ENCODE results near the gene CPA3. TPM values are rescaled to one million over a fixed set of nuclear protein-coding genes. Genes with fewer than 3 reads are reported as not detected.

The CPA3 gene
- total and polyA plus RNA-seq, 4 donors = 0.42 to 8.6 (median 1.9) TPM; not detected in 1

DNA sequence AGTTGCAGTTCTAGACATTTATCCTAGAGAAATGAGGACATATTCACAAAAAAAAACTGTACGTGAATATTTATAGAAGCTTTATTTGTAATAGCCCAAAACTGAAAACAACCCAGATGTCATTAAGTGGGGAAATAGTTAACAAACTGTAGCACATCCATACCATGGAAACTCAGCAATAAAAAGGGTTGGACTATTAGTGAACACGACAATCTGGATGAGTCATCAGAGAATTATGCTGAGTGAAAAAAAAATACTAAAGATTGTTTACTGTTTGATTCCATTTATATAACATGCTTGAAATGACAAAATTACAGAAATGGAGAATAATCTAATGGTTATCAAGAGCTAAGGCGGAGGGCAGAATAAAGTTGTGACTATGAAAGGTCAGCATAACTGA, 59.5 kb downstream of the CPA3 start:
- Histone ChIP-seq H3K9ac (ENCODE audit: low read depth in 1 of 2, low read length in 2 of 2) (no peak overlapping the region), H3K27me3 (ENCODE audit: control insufficient read depth in 4 of 4, insufficient read depth in 4 of 4, low read length in 3 of 4) (peaks cover 0 to 6% (median 0%) of the 10 kb centered on the region in 4 donors), H3K27ac (ENCODE audit: low read depth in 1 of 2, low read length in 2 of 2) (no peak overlapping the region), H3K4me3 (ENCODE audit: low read depth in 1 of 3, low read length in 3 of 3) (no peak overlapping the region), H3K9me3 (ENCODE audit: control insufficient read depth in 4 of 4, low read length in 3 of 4) (peaks cover 0 to 4% (median 3%) of the 10 kb centered on the region in 4 donors), H3K36me3 (ENCODE audit: control insufficient read depth in 4 of 4, insufficient read depth in 3 of 4, low read depth in 1 of 4, low read length in 3 of 4) (no peaks in the 10 kb centered on the region), H3K4me1 (ENCODE audit: control insufficient read depth in 4 of 4, insufficient read depth in 4 of 4, low read length in 3 of 4) (no peaks in the 10 kb centered on the region)
- TF ChIP-seq TAF1 (conservative IDR thresholded peaks at IDR 0.05) = no peak
- TF ChIP-seq HNF4G (IDR thresholded peaks at IDR 0.05) = no peak
- TF ChIP-seq SP1 (IDR thresholded peaks at IDR 0.05) = no peak
- TF ChIP-seq EGR1 (IDR thresholded peaks at IDR 0.05; ENCODE audit: low read depth in 2 of 2) = no peak
- no peak for TF ChIP-seq GABPA (IDR thresholded peaks at IDR 0.05 in 1 of 2, conservative IDR thresholded peaks at IDR 0.05 in 1 of 2)
- TF ChIP-seq FOXA2 (IDR thresholded peaks at IDR 0.05) = no peak
- TF ChIP-seq, protein P1, sequence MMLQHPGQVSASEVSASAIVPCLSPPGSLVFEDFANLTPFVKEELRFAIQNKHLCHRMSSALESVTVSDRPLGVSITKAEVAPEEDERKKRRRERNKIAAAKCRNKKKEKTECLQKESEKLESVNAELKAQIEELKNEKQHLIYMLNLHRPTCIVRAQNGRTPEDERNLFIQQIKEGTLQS (IDR thresholded peaks at IDR 0.05) = no peak
- no peak for TF ChIP-seq JUND (IDR thresholded peaks at IDR 0.05)
- no peak for TF ChIP-seq FOXA1 (IDR thresholded peaks at IDR 0.05)
- TF ChIP-seq NR2F2 (IDR thresholded peaks at IDR 0.05) = no peak
- TF ChIP-seq, protein P2, sequence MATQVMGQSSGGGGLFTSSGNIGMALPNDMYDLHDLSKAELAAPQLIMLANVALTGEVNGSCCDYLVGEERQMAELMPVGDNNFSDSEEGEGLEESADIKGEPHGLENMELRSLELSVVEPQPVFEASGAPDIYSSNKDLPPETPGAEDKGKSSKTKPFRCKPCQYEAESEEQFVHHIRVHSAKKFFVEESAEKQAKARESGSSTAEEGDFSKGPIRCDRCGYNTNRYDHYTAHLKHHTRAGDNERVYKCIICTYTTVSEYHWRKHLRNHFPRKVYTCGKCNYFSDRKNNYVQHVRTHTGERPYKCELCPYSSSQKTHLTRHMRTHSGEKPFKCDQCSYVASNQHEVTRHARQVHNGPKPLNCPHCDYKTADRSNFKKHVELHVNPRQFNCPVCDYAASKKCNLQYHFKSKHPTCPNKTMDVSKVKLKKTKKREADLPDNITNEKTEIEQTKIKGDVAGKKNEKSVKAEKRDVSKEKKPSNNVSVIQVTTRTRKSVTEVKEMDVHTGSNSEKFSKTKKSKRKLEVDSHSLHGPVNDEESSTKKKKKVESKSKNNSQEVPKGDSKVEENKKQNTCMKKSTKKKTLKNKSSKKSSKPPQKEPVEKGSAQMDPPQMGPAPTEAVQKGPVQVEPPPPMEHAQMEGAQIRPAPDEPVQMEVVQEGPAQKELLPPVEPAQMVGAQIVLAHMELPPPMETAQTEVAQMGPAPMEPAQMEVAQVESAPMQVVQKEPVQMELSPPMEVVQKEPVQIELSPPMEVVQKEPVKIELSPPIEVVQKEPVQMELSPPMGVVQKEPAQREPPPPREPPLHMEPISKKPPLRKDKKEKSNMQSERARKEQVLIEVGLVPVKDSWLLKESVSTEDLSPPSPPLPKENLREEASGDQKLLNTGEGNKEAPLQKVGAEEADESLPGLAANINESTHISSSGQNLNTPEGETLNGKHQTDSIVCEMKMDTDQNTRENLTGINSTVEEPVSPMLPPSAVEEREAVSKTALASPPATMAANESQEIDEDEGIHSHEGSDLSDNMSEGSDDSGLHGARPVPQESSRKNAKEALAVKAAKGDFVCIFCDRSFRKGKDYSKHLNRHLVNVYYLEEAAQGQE (IDR thresholded peaks at IDR 0.05) = no peak
- no peak for TF ChIP-seq RAD21 (IDR thresholded peaks at IDR 0.05)
- TF ChIP-seq RXRA (IDR thresholded peaks at IDR 0.05) = no peak
- TF ChIP-seq, protein P3, sequence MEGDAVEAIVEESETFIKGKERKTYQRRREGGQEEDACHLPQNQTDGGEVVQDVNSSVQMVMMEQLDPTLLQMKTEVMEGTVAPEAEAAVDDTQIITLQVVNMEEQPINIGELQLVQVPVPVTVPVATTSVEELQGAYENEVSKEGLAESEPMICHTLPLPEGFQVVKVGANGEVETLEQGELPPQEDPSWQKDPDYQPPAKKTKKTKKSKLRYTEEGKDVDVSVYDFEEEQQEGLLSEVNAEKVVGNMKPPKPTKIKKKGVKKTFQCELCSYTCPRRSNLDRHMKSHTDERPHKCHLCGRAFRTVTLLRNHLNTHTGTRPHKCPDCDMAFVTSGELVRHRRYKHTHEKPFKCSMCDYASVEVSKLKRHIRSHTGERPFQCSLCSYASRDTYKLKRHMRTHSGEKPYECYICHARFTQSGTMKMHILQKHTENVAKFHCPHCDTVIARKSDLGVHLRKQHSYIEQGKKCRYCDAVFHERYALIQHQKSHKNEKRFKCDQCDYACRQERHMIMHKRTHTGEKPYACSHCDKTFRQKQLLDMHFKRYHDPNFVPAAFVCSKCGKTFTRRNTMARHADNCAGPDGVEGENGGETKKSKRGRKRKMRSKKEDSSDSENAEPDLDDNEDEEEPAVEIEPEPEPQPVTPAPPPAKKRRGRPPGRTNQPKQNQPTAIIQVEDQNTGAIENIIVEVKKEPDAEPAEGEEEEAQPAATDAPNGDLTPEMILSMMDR (IDR thresholded peaks at IDR 0.05; ENCODE audit: low read depth, low read length, missing input control) = no peak
- no peak for TF ChIP-seq HNF4A (conservative IDR thresholded peaks at IDR 0.05)
- no peak for TF ChIP-seq YY1 (IDR thresholded peaks at IDR 0.05)
- TF ChIP-seq, protein P4, sequence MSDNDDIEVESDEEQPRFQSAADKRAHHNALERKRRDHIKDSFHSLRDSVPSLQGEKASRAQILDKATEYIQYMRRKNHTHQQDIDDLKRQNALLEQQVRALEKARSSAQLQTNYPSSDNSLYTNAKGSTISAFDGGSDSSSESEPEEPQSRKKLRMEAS (IDR thresholded peaks at IDR 0.05) = no peak
- TF ChIP-seq, protein P5, sequence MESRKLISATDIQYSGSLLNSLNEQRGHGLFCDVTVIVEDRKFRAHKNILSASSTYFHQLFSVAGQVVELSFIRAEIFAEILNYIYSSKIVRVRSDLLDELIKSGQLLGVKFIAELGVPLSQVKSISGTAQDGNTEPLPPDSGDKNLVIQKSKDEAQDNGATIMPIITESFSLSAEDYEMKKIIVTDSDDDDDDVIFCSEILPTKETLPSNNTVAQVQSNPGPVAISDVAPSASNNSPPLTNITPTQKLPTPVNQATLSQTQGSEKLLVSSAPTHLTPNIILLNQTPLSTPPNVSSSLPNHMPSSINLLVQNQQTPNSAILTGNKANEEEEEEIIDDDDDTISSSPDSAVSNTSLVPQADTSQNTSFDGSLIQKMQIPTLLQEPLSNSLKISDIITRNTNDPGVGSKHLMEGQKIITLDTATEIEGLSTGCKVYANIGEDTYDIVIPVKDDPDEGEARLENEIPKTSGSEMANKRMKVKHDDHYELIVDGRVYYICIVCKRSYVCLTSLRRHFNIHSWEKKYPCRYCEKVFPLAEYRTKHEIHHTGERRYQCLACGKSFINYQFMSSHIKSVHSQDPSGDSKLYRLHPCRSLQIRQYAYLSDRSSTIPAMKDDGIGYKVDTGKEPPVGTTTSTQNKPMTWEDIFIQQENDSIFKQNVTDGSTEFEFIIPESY (IDR thresholded peaks at IDR 0.05) = no peak
- 63% methylated on average over 3 of the region's 3 CpGs for WGBS
- no peak for DNase-seq (ENCODE audit: low spot score)

Data from liver (tissue), 9 donors.